Stimulated activated CD8-positive, alpha-beta memory T cell treated with anti-CD3 and anti-CD28 coated beads, Interleukin-7, amount 100 ng/mL, for 24 hours (primary cell): ENCODE measurements around the gene RASAL1.

Experiments used
- DNase-seq: peaks from one replicate; pipeline ENCODE4 v3.0.0-alpha.2; 2020; ENCODE audit warnings: low read depth

Gene RASAL1

DNA sequence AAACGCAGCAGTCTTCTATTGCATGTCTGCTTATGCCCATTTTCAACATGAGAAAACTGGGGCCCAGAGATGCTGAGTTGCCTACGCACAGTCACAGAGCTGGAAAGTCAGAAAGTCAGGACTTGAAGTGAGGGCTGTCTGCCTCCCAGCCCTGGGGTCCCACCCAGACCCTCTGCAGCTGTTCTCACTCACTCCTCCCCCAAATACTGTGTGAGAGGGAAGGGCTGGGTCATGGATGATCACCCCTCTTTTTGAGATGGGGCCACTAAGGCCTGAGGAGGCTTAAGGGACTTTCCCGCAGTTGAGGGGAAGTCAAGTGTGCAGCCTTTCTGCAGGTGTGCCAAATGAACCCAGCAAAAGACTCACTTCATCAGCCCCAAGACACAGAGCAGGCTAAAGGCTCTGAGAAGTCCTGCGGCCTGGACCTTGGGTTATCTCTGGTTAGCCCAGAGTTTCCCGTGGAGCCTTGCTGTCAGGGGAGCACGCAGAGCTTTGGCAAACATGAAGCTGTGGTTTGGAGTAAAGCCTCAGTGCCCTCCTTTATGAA is 60.4 kb downstream of the RASAL1 start:
- DNase-seq = no peak

DNA sequence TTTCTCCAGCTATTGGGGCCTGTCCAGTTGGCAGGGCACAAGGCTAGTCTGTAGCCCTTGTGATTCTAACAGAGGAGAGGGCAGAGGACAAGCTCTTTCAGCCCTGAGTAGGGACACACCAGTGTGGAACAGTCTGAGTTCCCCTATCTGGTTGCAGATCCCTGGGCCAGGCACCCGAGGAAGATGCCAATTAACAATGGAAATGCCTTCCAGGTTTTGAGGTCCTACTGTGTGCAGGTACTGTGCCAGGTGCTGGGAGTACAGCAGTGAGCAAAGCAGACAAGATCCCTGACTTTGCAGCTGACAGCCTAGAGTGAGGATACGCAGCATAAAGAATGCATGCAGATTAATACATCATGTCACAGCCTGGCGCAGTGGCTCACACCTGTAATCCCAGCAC is 62.0 kb downstream of the RASAL1 start:
- DNase-seq = no peak

DNA sequence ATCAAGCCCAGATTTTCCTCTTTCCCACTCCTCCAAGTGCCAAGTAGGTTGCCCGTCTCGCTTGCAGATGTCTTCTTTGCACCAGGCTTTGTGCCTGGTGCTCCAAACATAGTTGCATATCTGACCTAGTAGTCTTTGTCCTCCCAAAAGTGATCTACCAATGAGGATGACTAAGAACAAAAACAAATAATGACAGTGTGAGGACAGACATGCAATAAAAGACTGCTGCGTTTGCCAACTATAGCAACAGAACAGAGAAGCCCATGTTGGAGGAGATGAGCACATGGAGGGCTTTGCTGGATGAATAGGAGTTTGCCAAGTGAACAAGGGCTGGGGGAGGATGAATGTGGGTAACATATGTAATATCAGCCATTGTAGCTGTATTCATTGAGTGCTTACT is 63.4 kb downstream of the RASAL1 start:
- no peak for DNase-seq

DNA sequence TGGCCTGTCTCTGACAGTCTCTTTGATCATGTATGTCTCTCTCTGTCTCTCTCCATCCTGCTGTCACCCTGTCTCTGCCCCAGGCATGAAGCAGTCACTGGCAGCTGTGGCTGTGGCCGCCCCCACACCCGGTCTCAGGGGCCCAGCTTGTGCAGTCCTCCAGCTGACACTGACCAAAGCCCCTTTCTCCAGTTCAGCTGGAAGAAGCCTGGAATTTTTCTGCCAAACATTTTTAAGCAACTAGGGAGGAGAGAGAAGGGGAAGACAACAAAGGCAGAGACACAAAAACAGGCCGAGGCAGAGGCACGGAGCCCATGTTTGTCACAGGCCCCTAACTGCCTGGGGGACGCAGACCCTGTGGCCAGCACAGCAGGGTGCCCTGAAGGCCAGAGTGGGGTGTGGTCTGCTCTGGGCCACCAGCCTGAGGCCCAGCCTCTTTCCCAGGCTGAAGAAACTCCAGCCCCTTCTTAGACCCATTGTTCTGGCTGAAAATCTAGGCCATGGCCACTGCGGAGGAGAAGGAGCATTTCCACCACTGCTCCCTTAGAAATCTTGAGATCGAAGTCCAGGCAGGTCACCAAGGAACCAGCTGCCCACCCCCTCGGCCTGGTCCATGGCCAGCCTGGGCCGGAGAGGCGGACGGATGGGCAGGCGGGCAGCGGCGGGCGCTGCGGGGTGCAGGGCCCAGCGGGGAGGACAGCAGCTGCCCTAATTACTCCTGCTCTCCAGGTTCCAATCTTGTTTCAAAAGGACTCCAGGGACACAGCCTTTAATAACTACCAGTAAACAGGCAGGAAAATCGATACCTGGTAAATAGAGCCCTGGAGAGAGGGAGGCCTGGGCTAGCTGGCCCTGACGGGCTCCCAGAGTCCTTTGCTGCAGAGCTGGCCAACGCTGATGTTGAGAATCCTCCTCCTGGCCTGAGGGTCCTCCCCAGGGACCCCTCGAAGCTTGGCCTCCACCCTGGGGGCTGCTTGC is 64.1 kb downstream of the RASAL1 start:
- DNase-seq = no peak

DNA sequence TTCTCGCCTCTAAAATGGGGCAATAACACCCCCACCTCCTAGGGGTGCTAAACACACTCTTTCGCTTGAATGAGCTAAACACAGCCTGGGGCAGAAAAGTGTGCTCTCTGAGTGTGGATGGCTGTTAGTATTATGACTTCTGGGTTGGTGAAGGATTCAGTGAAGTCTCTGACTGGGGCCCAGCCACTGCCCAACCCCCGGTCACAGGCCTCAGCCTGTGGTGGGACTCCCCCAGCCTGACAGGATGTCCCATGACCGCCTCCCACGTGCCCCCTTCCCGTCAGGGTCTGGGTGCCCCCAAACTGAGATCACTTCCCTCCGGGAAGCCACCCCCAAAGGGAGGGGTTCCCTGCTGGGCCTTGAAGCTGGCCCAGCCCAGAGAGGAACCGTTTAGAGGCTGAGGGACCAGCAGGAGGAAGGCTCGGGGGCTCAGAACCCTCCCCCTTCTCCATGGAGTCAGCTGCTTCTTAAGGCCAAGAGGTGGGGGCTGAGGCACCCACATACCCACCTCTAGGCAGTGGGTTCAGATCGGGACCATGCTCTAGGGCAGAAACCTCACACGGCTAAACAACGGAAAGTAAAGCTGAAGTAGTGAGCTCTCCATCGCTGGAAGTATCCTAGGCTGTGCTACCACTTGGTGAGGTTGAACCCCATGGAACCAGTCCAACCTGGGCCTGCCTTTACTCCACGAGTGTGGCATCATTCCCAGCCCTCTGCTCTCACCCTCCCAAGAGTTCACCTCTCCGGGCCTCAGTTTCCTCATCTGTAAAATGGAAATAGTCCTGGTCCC is 65.2 kb downstream of the RASAL1 start:
- no peak for DNase-seq

DNA sequence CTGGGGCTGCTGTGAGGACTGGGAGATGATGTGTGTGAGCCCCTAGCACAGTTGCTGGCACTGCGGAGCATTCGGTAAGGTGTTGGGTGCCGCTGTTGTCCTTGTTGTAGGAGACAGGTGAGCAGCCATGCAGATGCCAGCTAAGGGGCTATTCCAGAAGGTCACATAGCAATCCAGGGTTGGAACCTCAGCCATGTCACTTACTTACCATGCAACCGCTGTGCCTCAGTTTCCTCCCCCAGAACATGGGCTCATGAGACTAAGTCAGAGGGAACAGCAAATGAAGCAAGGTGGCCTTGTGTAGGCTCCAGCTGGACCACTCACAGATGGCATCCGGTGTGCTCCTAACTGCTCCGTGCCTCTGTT is 65.8 kb downstream of the RASAL1 start:
- no peak for DNase-seq

DNA sequence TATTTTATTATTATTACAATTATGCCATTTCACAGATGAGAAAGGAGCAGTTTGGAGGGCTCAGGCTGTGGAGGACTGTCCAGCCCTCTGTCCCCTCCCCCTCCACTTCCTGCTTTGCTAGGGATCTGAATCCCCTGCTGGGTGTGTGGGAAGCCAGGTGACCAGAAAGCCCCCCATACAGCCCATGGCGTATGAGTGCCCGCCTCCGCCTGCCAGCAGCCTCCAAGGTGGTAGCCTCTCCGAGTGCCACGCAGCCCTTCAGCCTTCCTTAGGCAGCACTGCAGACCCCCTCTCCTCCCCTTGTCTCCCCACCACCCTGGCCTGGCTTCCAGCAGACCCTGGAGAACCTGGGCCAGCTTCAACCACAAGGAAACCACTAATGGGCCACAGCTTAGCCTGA is 66.4 kb downstream of the RASAL1 start:
- no peak for DNase-seq

DNA sequence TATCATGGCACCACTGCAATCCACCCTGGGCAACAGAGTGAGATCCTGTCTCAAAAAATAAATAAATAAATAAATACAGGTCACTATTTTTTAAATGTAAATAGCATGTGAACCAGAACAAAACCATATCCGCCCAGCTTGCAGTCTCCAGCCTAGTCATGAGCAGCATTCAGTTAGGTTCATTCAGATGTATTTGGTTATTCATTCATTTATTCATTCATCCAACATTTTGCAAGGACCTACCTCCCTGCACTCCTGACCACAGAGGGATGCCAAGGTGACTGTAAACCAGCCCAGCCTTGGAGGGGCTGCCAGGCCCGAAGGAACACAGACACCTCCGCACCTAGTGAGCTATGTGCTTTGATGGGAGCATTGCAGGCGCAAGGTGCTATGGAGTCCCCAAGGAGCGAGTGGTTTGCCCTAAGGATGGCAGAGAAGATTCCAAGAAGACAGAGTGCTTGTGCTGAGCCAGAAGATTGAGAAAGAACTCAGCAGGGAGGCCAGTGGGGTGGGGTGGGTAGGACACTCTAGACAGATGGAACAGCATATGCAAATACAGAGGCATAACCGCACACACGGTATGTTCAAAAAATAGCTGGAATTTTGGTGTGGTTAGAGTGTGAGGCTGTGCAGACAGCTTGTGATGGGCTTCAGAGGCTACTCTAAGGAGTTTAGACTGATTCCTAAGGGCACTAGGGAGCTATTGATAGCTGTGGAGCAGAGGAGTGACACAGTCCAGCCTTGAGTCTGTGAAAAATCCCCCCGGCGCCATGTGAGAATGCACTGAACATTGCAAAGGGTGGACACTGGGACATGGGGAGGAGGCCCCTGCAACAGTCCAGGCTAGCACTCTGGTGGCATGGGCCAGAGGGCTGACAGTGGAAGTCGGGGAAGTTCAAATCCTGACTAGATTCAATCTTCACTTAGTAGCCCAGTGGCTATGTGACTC is 67.3 kb downstream of the RASAL1 start:
- no peak for DNase-seq

DNA sequence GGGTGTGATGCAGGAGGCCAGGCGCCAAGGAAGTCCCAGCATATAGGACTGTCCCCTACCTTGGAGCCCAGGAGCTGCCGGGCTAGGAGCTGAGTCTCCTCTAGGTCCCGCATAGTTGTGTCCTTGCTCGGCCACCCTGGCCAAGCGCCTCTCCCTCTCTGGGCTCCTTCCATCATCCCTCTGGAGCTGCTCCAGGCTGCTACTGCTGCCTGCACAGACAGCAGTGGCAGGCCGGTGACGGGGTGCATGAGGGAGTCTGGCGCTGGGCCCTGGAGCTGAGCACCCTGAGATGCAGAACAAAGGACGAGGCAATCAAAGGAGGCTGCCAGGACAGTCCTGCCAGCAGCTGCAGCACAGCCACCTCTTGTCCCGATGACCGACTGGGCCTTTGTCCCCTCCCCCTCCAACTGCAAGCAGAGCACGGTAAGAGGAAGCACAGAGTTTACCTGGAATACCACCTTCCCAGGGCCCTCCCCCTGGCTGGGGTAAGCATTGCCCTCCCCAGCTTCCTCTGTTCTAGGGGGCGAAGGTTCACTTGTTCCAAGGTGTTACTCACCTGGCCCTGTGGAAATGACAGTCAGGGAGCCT is 68.7 kb downstream of the RASAL1 start:
- no peak for DNase-seq

DNA sequence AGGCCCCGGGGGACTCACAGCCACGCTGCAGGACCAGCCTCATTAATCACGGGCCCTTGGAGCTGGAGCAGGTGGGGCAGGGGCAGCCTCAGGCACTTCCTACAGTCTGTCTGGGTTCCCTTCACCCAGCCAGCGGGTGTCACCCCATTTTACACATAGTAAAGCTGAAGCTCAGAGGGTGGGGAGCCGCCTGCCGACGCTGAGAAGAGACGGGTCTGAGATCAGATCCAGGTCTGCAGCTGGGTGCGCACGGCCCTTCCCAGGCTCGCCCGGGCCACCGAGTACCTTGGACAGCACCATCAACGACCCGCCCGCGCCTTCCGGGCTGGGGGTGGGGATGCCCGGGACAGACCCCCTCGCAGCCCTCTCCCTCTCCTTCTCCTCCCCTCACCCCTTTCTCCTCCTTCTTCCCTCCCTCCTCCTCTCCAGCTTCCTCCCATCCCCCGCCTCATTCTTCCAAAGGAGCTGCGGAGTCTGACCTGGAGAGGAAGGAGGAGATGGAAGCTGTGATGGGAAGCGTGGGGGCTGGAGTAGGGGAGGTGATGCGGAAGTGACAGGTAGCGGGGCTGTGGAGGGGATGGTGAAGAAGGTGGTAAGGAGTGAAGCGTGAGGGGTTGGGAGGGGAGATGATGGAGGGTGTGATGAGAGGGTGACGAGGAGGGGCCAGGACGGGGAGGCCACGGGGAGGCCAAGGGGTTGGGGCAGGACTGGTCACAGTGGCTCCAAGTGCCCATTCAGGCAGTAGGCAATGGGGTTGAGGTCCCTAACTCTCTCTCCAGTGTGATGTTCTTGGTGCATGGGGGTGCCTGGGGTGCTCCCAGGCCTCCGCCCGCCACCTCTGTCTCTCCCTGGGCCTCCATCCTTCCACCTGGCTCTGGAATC is 70.2 kb downstream of the RASAL1 start:
- DNase-seq = no peak

DNA sequence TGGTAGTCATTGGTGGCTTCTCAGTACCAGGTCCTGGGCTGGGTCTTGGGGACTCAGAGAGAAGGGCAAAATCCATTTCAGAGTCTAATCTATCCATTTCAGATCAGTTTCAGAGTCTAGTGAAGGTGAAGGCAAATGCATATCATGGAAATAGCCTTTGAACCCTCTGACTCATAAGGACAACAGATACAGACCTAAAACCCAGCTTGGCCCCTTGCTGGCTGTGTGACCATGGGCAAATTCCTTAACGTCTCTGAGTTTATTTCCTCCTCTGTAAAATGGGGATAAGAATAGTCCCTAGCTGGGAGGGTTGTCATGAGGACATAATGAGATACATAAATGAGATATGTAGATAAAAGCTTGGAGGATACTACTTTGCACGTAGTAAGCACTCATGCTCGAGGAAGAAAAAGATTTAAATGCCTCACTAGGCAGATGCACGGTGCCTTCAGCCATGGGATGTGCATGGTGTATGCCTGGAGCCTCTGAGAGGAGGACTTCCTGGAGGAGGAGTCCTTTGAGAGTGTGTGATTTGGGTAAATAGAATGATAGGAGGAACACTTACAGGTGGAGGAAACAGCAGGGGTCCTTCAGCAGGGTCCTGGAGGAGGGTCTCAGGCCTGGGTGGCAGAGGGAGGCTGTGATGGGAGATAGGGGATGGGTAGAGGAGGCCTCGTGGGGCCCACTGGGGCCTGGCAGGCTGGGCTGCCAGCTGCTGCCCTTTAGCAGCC is 71.0 kb downstream of the RASAL1 start:
- no peak for DNase-seq

DNA sequence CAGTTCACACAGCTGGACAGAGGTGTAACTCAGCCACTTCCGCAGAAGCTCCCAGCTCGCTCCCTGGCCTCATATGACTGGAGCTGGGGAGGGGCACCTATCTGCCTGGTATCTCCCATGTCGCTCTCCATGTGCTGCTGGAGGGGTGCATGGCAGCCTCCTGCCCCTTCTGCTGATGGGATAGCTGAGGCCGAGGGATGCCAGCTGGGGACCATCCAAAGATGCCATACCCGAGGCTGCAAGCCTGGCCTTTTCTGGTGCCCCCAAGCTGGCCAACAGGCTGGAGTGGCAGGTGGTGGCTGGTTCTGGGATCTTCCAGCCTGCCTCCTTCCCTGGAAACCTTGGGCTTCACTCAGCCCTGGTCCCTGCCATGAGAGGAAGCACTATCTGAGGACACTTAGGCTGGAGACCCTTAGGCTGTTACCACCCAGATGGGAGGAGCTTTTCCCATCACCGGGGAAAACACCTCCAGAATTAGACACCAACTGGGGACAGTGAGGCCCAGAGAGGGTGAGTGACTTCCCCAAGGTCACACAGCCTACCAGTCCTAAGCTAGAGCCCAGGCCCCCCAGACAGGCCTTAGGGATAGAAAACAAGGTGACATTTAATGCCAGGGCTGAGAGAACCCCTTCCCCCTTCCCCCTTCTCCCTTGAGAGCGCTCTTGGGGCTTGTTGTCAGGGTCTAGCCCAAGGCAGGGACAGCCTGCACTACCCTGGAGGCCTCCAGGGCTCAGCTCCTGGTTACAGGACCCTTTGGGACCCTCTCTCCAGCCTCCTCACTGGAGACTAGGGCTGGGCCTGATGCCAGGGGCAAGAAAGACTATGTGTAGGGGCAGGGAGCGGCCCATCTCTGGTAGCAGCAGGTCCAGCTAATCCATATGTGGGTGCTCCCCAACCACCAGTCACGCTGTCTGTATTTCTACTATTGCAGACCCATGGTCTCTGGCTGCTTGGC is 71.9 kb downstream of the RASAL1 start:
- DNase-seq = no peak

DNA sequence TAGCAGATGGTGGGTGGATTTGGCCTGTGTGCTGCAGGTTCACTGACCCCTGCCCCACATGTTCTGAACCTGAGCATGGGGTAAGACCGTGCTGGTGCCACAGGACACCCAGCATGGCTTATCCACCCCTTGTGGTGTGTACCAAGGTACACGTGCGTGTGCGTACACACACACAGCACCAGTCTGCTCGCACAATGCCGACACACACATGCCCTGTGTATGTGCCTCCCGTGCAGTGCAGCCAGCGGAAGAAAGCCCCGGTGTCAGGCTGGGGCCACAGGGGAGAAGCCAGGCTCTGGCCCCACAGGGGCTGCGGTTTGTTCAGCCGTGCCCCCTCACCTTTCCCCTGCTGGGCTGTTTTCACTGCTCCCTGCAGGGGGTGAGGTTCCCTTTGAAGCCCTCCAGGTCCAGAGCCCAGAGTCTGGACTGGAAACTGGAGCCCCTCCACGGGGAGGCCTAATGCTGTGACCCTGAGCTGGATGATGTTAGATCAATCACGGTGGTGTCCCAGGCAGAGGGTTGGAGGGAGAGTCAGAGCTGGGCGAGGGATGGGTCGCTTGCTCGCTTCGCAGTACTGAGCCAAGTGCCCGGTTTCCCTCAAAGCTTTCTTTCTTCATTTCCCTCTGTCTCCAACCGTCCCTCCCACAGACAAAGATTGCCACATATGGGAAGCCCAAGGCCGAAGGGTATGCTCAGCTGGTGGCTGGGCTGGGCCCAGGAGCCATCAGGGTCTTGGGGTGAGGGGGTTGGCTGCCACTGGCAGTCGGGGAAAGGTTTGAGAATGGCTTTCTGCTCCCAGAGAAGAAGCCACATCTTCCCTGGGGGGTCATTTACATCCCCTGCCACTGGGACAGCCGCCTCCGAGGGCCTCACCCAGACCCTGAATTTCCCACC is 72.8 kb downstream of the RASAL1 start:
- DNase-seq = no peak

DNA sequence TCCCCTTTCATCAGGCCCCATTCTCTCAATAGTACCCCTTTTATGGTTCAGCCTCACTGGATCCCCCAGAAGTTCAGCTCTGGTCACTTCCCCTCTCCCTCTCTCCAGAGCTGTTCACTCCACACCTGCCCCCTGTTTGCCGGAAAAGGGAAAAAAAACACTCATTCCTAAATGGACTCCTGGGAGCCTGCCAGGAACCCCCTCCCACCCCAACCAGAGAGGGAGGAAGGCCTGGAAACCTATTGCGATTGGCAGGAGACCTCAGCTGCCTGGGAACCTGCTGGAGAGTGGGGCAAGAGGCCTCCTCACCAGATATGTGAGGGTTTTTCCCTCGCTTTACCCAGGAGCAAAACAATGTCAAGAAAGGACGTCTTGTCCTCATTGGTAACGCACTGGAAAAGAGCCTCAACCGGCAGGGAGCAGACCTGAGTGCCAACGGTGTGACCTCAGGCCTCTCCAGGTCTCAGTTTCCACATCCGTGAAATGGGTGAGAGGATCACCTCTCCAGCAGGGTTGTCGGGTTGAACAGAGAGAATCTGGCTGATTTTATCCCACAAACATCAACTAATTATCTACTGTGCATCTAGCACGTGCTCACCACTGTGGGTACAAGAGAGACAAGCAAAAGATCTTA is 74.4 kb downstream of the RASAL1 start:
- no peak for DNase-seq

DNA sequence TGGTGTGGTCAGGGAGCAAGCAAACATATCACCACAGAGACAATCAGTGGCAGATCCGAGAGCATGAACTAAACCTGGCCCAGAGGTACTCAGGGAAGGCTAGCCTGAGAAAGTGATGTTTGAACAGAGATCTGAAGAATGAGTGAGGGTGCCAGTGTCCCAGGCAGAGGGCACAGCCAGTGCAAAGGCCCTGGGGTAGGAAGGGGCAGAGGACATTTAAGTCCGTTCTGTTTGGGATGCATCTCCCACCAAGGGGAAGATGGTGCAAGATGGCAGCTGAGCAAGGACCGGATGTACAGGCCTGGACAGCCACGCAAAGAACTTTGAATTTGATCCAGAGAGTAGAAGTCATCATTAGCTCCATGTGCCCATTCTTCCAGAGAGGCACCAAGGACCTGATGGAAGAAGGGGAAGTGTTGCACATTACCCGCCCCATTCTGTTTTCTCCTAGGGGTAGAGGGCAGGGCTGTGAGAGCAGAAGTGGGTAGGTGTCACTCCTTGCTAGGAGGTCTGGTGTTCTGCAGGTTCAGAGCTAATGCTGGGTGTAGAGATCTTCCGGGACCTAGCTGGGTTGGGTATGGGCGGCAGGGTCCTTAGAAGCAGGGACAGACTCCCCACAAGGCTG is 75.1 kb downstream of the RASAL1 start:
- no peak for DNase-seq

DNA sequence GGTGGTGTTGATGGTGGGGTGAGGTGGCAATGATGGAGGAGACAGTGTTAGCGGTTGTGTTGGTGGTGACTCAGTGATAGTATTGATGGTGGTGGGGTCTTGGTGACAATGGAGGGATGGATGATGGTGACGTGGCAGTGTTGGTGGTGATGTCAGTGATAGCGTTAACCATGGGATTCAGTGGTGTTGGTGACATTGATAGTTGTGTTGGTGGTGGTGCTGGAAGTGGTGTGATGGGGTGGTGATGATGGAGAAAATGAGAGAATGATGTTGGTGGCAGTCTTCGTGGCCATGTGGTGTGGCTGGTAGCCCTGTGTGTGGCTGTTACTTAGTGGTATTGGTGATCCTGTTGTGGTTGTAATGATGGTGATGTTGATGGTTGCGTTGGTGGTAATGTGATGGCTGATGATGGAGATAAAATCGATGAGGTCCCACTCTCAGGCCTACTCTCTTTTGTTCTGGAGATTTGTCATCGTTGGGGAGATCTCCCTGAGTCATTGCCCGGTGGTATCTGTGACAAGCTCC is 76.4 kb downstream of the RASAL1 start:
- DNase-seq = no peak
